Measurements from ENCODE around the gene HNRNPAB. TPM values are rescaled to one million over a fixed set of nuclear protein-coding genes. Genes with fewer than 3 reads are reported as not detected.

HNRNPAB gene
- total RNA-seq, 4 donors from 2014 or later: 57.0 to 113 (median 83.1) TPM

DNA sequence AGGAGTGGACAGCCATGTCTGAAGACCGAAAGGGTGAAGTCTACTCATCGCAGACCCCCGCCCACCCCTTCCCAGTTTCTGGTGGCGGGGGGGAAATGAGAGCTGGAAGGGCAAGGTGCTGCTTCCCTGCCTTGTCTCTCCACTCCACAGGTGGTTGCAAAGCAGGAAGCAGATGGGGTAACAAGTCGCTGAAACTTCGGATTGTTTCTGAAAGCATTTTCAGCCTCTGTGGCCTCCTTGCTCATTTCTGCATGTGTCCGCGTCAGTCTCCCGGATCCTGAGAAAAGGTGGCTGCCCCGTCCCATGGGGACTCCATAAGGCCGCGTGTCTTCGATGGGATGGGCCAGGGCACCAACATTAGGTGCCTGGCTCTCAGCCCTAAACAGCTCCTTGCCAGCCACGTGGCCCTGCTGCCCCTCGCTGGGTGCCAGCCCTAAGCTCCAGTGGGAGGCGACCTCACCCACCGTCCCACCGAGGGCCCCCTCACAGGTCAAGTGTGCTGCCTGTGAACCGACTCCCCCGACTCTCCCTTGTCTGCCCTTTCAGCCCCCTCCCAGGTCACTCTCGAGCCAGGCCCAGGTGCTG is 27.3 kb downstream of the HNRNPAB start:
- H3K36me3 ChIP-seq: peaks cover 36% of the 10 kb centered on the region
- DNase-seq (ENCODE audit: low spot score in 2 of 2): no peak
- H3K27me3 ChIP-seq: no peaks in the 10 kb centered on the region
- peak overlapping the region; percentile 98 for H3K27ac ChIP-seq
- H3K4me1 ChIP-seq: peaks cover 51% of the 10 kb centered on the region
- H3K4me3 ChIP-seq: peak overlapping the region; percentile 80
- 45% methylated on average over 10 of the region's 21 CpGs for WGBS
- no peaks in the 10 kb centered on the region for H3K9me3 ChIP-seq
- TF ChIP-seq, protein P1, sequence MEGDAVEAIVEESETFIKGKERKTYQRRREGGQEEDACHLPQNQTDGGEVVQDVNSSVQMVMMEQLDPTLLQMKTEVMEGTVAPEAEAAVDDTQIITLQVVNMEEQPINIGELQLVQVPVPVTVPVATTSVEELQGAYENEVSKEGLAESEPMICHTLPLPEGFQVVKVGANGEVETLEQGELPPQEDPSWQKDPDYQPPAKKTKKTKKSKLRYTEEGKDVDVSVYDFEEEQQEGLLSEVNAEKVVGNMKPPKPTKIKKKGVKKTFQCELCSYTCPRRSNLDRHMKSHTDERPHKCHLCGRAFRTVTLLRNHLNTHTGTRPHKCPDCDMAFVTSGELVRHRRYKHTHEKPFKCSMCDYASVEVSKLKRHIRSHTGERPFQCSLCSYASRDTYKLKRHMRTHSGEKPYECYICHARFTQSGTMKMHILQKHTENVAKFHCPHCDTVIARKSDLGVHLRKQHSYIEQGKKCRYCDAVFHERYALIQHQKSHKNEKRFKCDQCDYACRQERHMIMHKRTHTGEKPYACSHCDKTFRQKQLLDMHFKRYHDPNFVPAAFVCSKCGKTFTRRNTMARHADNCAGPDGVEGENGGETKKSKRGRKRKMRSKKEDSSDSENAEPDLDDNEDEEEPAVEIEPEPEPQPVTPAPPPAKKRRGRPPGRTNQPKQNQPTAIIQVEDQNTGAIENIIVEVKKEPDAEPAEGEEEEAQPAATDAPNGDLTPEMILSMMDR (IDR thresholded peaks at IDR 0.05): no peak
- TF ChIP-seq POLR2A (IDR thresholded peaks at IDR 0.05) (no peak), EP300 (IDR thresholded peaks at IDR 0.05) (no peak), POLR2AphosphoS5 (IDR thresholded peaks at IDR 0.05) (no peak)

DNA sequence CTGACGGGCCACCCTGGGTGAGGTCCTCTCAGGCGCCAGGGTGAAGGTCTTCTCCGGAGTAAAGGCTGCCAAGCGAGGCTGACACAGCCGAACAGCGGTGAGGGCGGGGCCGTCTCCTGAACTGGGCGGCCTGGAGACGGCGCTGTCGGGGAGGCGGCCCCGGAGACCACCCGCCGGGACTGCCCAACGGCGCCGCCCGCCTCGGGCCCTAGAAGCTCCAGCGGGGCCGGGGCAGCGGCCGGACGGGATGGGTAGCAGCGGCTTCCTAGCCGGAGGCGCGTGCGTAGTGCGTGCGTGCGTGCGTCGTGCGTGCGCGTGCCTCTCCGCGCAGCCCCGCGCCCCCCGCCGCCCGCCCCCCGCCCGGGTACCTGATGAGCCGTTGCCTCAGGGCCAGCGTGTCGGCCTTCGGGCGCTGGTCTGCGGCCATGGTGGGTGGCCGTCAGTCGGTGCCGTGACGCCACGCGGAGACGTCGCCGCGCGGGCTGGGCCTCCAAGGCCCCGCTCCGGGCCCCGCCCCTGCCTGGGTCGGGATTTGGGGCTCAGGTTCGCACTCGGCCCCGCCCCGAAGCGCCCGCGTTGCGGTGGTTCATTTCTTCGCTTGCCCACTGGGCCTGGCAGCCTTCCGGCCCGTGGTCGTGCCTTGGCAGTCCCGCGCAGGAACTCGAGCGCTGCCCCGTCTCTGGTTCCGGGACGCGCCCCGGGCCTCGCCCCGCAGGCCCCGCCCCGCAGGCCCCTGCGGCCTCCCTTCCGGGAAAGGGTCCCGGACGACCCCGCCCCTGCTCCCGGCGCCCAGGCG is 28.0 kb downstream of the HNRNPAB start, which contains the start of gene PHYKPL:
TSS of gene PHYKPL (minus strand) at position 679 of the 796 bp plus-strand sequence. CDS start at position 427, 252 bp downstream.
- WGBS: 0% methylated on average over 10 of the region's 102 CpGs
- Histone ChIP-seq H3K4me1 (peaks cover 58% of the 10 kb centered on the region), H3K9me3 (no peaks in the 10 kb centered on the region), H3K27me3 (no peaks in the 10 kb centered on the region), H3K27ac (peak within 1 kb of the TSS; percentile 98), H3K36me3 (peaks cover 29% of the 10 kb centered on the region), H3K4me3 (peak within 1 kb of the TSS; percentile 80)
- DNase-seq (ENCODE audit: low spot score in 2 of 2): peak in 1 of 2 donors; percentile 83
- TF ChIP-seq, protein P1 (IDR thresholded peaks at IDR 0.05): no peak
- peak in 1 of 3 donors; percentile 25 for TF ChIP-seq POLR2AphosphoS5 (IDR thresholded peaks at IDR 0.05)
- TF ChIP-seq POLR2A (IDR thresholded peaks at IDR 0.05): peak in 1 of 2 donors; percentile 31

DNA sequence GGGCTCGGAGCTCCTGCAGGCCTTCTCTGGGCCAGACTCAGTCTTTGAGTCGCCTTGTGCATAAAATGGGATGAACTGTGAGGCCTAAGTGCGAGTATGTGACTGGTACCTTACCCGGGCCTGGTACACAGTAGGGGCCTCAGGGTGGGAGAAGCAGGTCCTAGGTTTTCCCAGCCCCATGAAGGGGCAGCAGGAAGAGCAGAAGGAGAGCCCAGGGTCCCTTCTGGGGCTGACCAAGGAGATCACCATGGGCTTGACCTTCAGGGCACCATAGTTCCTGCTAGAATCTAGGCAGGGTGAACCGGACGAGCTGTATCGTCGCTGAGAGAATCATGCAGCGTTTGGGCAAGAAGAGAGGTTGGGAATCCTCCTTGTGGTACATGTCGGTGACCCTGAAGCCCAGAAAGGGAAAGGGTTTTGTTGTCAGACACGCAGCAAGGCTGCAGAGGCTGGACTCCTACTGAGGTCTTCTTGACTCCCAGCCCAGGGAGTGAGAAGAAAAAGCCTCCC is 28.6 kb downstream of the HNRNPAB start:
- peak overlapping the region; percentile 98 for H3K27ac ChIP-seq

DNA sequence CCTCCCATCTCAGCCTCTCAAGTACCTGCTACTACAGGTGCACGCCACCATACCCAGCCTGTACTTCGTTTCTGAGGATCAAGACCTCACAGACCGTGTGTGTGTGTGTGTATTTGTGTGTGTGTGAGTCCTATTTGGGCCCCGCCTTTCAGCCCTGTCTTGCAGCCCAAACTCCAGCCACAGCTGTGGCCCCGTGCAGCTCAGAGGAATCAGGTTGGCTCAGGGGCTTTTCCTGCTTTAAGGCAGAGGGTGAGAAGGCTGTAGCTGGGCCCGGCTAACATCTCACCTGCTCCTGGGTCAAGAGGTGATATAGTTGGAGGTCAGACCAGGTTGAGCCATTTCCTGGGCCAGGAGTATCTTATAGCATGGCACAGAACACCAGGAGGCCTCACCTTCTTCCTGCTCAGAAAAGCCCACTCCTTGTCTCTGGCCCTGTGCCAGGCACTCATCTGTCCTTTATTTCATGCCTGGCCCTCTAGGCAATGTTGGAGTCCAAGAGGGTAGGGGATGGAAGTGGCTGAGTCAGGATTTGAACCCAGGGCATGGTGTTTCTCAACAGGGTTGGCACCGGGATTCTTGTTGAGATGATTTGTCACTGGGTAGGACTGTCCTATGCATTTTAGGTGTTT is 29.9 kb downstream of the HNRNPAB start:
- H3K4me3 ChIP-seq: no peak overlapping the region
- peaks cover 72% of the 10 kb centered on the region for H3K4me1 ChIP-seq
- no peaks in the 10 kb centered on the region for H3K9me3 ChIP-seq
- WGBS: 88% methylated on average over 5 of the region's 7 CpGs
- no peak overlapping the region for H3K27ac ChIP-seq
- no peak for DNase-seq (ENCODE audit: low spot score in 2 of 2)
- TF ChIP-seq POLR2AphosphoS5 (IDR thresholded peaks at IDR 0.05) (no peak), POLR2A (IDR thresholded peaks at IDR 0.05) (no peak), EP300 (IDR thresholded peaks at IDR 0.05) (no peak)
- TF ChIP-seq, protein P1 (IDR thresholded peaks at IDR 0.05): no peak
- H3K36me3 ChIP-seq: peaks cover 10% of the 10 kb centered on the region
- no peaks in the 10 kb centered on the region for H3K27me3 ChIP-seq

More for the DNA sequence above, 28.6 kb downstream of the HNRNPAB start:
- WGBS: 82% methylated on average over 8 of the region's 11 CpGs
- TF ChIP-seq EP300 (IDR thresholded peaks at IDR 0.05) (no peak), POLR2AphosphoS5 (IDR thresholded peaks at IDR 0.05) (no peak)
- H3K4me3 ChIP-seq: peak overlapping the region; percentile 80
- no peaks in the 10 kb centered on the region for H3K27me3 ChIP-seq
- peaks cover 23% of the 10 kb centered on the region for H3K36me3 ChIP-seq
- H3K9me3 ChIP-seq: no peaks in the 10 kb centered on the region
- DNase-seq (ENCODE audit: low spot score in 2 of 2): no peak
- peaks cover 64% of the 10 kb centered on the region for H3K4me1 ChIP-seq

- peaks cover 73% of the 10 kb centered on the region for H3K4me1 ChIP-seq
- no peaks in the 10 kb centered on the region for H3K9me3 ChIP-seq
- H3K4me3 ChIP-seq: no peak overlapping the region
- 71% methylated on average over 3 of the region's 12 CpGs for WGBS
- H3K27me3 ChIP-seq: no peaks in the 10 kb centered on the region
- H3K27ac ChIP-seq: no peak overlapping the region
- peaks cover 3% of the 10 kb centered on the region for H3K36me3 ChIP-seq
- peak in 1 of 2 donors; percentile 87 for DNase-seq (ENCODE audit: low spot score in 2 of 2)
- no peak for TF ChIP-seq EP300 (IDR thresholded peaks at IDR 0.05)
- TF ChIP-seq, protein P1 (IDR thresholded peaks at IDR 0.05): peak in 1 of 2 donors; percentile 51
These were observed 30.6 kb downstream of the HNRNPAB start for GRCh38 chr5:178234750-178235587.
